ENCODE measurements around the gene SAP30BP.

DNA sequence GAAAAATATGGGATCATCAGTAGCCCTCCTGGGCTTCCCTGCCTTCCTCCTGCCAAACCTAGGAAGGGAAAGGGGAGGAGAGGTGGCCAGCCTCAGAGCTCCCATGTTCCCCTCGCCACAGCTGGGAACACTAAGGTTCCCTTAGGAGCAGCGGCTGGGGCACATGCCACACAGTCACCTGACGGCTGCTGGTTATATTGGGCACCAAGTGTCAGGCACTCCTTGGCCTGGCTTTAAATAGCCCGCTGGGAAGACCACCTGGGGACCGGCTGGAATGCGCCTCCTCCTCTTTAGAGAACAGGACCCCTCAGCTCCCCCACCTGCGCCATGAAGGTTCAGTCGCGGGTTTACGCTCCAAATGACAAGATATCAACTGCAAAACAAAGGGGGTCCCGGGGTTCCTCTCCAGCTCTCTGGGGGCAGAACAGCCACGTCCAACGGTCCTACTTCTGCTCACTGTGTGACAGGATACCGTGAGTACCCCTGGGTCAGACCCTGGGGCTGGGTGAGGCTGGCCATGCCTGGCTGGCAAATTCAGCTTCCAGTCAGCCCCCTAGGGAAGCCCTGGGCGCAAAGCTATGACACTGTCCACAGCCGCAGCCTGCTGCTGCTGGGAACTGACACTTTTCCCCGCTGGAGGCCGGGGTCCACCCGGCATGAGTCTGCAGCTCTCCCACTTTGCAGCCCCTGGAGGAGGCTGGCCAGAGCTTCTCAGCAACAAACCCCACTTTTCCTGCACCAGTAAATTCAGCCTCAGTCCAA is 30.6 kb upstream of the SAP30BP start:
- no peak for TF ChIP-seq POLR2A (IDR thresholded peaks at IDR 0.05; ENCODE audit: borderline replicate concordance, extremely low read depth, insufficient read depth, insufficient read length)
- no peak for TF ChIP-seq POLR2AphosphoS5 (IDR thresholded peaks at IDR 0.05; ENCODE audit: low read depth, low read length)
- TF ChIP-seq SIN3A (IDR thresholded peaks at IDR 0.05; ENCODE audit: low read depth): no peak
- no peak for TF ChIP-seq CTCF (IDR thresholded peaks at IDR 0.05 in 2 of 3, conservative IDR thresholded peaks at IDR 0.05 in 1 of 3; ENCODE audit: borderline replicate concordance in 1 of 3, insufficient read depth in 1 of 3, low read depth in 2 of 3, low read length in 2 of 3)
- no peak for TF ChIP-seq ATF3 (IDR thresholded peaks at IDR 0.05)
- no peak for TF ChIP-seq EZH2 (IDR thresholded peaks at IDR 0.05)
- no peak for TF ChIP-seq CEBPB (IDR thresholded peaks at IDR 0.05; ENCODE audit: low read depth)
- TF ChIP-seq MAX (IDR thresholded peaks at IDR 0.05): no peak
- no peak for TF ChIP-seq JUND (IDR thresholded peaks at IDR 0.05)
- no peak for TF ChIP-seq SRF (IDR thresholded peaks at IDR 0.05; ENCODE audit: low read depth)
- no peak for TF ChIP-seq RAD21 (IDR thresholded peaks at IDR 0.05; ENCODE audit: low read depth)
- no peak for TF ChIP-seq EZH2phosphoT487 (IDR thresholded peaks at IDR 0.05; ENCODE audit: borderline replicate concordance)
